Measurements from ENCODE around the gene RAB3GAP1. TPM values are rescaled to one million over a fixed set of nuclear protein-coding genes. Genes with fewer than 3 reads are reported as not detected.

RAB3GAP1 gene
- total and polyA plus RNA-seq, 12 donors, result 12.9 to 48.5 (median 33.8) TPM

GRCh38 chr2:135218426-135218825 lies 166.3 kb downstream of the RAB3GAP1 start:
- H3K4me3 ChIP-seq, result no peak overlapping the region
- intact Hi-C loops (cut with DNase I), result no loop called here
- H3K9me3 ChIP-seq (replicated peaks in 1 of 3), result no peaks in the 10 kb centered on the region
- no peaks in the 10 kb centered on the region for H3K27me3 ChIP-seq
- H3K27ac ChIP-seq, result no peak overlapping the region
- no peak for DNase-seq
- H3K4me1 ChIP-seq (replicated peaks in 1 of 2), result no peaks in the 10 kb centered on the region
- H3K36me3 ChIP-seq (replicated peaks in 1 of 2), result no peaks in the 10 kb centered on the region
- TF ChIP-seq, protein P1, sequence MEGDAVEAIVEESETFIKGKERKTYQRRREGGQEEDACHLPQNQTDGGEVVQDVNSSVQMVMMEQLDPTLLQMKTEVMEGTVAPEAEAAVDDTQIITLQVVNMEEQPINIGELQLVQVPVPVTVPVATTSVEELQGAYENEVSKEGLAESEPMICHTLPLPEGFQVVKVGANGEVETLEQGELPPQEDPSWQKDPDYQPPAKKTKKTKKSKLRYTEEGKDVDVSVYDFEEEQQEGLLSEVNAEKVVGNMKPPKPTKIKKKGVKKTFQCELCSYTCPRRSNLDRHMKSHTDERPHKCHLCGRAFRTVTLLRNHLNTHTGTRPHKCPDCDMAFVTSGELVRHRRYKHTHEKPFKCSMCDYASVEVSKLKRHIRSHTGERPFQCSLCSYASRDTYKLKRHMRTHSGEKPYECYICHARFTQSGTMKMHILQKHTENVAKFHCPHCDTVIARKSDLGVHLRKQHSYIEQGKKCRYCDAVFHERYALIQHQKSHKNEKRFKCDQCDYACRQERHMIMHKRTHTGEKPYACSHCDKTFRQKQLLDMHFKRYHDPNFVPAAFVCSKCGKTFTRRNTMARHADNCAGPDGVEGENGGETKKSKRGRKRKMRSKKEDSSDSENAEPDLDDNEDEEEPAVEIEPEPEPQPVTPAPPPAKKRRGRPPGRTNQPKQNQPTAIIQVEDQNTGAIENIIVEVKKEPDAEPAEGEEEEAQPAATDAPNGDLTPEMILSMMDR (IDR thresholded peaks at IDR 0.05), result no peak
- 95 to 98% (median 97%) methylated on average over 2 of the region's 2 CpGs for WGBS, 4 donors

DNA sequence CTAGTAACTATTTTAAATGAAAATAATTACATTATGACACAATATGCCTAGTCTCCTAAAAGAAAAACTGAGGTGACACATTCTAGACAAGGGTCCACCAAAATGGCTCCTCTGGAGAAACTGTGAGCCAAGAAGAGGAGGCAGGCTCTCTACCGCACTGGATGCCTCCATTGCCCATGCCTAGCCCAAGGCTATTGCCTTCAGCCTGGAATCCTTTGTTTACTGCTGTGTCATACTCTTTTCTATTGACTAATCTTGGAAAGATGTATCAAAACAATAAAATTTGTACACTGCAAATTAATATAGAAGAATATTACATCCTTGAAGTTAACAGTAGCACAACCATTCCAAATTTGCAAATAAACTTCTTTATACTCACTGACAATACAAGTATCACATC lies 167.1 kb downstream of the RAB3GAP1 start:
- WGBS, 4 donors, result 88 to 100% (median 91%) methylated on average over 1 of the region's 1 CpG

More for the DNA sequence above, 167.1 kb downstream of the RAB3GAP1 start:
- no peak overlapping the region for H3K4me3 ChIP-seq
- H3K27ac ChIP-seq, result no peak overlapping the region
- no peak for DNase-seq
- no peaks in the 10 kb centered on the region for H3K9me3 ChIP-seq (replicated peaks in 1 of 3)
- H3K36me3 ChIP-seq (replicated peaks in 1 of 2), result no peaks in the 10 kb centered on the region
- no peaks in the 10 kb centered on the region for H3K27me3 ChIP-seq
- no peaks in the 10 kb centered on the region for H3K4me1 ChIP-seq (replicated peaks in 1 of 2)
- intact Hi-C loops (cut with DNase I), result no loop called here
- TF ChIP-seq, protein P1 (IDR thresholded peaks at IDR 0.05), result no peak
- TF ChIP-seq POLR2A (IDR thresholded peaks at IDR 0.05), result no peak

Small RNA genes lying within 50 kb of the gene (small RNA-seq; reads per million reads assigned to genes)
- gene SNORA40B, result 0.83 reads per million in 2 donors

Other genes with a start within 250 kb of the RAB3GAP1 start
- 1 to 10 TPM in 1 of 9 donors, under 1 TPM in 5, not detected in 3; 0.32 to 1.9 (median 0.65) TPM for gene ACMSD, start 213.7 kb upstream of the RAB3GAP1 start, total RNA-seq
- under 1 TPM in 1 of 3 donors, not detected in 2; 0.60 TPM for gene ACMSD, start 213.7 kb upstream of the RAB3GAP1 start, polyA plus RNA-seq
- 10 to 100 TPM in 7 of 9 donors, 1 to 10 TPM in 2; 7.7 to 47.5 (median 29.5) TPM for gene CCNT2, start 133.5 kb upstream of the RAB3GAP1 start, total RNA-seq
- gene CCNT2, start 133.5 kb upstream of the RAB3GAP1 start, polyA plus RNA-seq, result 10 to 100 TPM; 16.8 to 25.5 (median 23.1) TPM
- not detected for gene MAP3K19, start 4.8 kb upstream of the RAB3GAP1 start, total RNA-seq
- not detected for gene MAP3K19, start 4.8 kb upstream of the RAB3GAP1 start, polyA plus RNA-seq

Data from adrenal gland (tissue), 12 donors.